ENCODE measurements around the gene MTX3.

MTX3 gene

DNA sequence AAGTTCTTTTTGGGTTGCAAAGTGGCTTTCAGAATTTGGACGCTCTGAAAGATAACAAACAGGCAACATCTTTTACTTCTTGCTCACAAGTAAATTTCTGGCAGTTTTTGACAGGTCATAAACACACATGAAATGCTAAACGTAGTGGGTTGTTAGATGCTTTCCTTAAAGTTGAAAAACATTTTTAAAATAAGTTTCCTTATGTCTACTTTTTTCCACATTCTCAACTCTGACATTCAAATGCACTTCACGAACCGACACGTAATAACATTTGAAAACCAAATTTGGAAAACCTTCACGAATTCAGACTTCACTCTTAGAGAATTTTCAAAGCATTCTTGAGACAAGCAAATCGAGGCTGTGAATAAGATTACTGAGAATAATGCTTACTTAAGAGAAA lies 26.9 kb downstream of the MTX3 start:
- Histone ChIP-seq H3K4me1 (ENCODE audit: control insufficient read depth, insufficient read depth, low read length) (no peaks in the 10 kb centered on the region), H3K9me3 (ENCODE audit: control insufficient read depth, insufficient read depth, low read depth, low read length) (no peaks in the 10 kb centered on the region), H3K36me3 (ENCODE audit: control insufficient read depth in 2 of 2, insufficient read depth in 1 of 2, low read length in 2 of 2) (no peaks in the 10 kb centered on the region), H3K4me3 (ENCODE audit: low read depth, low read length) (no peak overlapping the region), H3K27ac (ENCODE audit: extremely low read depth, low read depth, low read length) (no peak overlapping the region)
- CTCF ChIA-PET, result no interaction called here
- no peak for TF ChIP-seq OSR2 (tag by site-specific recombination; IDR thresholded peaks at IDR 0.05)
- TF ChIP-seq, protein P1, sequence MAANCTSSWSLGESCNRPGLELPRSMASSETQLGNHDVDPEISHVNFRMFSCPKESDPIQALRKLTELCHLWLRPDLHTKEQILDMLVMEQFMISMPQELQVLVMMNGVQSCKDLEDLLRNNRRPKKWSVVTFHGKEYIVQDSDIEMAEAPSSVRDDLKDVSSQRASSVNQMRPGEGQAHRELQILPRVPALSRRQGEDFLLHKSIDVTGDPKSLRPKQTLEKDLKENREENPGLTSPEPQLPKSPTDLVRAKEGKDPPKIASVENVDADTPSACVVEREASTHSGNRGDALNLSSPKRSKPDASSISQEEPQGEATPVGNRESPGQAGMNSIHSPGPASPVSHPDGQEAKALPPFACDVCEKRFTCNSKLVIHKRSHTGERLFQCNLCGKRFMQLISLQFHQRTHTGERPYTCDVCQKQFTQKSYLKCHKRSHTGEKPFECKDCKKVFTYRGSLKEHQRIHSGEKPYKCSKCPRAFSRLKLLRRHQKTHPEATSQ (tag by site-specific recombination; IDR thresholded peaks at IDR 0.05), result no peak
- TF ChIP-seq ZNF19 (tag by site-specific recombination; IDR thresholded peaks at IDR 0.05; ENCODE audit: low read depth), result no peak
- TF ChIP-seq ZFP41 (tag by site-specific recombination; IDR thresholded peaks at IDR 0.05; ENCODE audit: borderline replicate concordance), result no peak
- POLR2A ChIA-PET, result no interaction called here

DNA sequence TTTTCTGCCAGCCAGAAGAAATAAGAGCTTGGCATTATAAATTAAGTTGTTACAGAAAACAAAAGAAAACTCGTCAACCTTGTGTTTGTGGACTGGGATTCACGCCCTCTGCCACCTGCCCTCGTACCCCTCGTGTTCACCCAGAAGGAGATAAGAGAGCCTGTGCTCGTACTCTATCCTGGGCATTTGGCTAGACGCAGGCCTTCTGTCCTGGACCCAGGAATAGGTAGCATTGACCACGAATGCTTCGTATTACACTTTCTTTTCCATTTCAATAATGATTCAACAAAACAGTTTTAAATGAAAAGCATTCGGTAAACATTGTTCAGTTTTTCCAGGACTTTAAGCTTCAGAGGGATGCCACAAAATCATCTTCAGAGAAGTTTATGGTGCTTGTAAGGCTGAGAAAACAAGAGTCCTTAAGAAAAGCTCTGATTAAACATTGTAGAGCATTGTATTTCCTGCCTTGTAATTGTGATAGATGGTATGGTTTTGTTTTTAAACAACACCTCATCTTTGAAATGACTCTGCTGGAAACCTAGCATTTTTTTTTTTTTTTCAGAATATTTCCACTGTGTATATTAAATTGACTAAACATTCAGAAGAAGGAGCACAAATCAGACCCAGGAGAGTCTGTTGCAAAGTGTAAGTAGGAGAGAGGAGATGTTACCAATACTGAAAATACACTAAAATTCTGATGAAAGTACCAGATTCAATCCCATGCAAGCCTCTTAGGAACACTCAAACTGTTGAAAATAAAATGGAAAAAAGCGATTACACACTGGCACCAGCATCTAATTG lies 27.6 kb downstream of the MTX3 start:
- no peaks in the 10 kb centered on the region for H3K4me1 ChIP-seq (ENCODE audit: control insufficient read depth, insufficient read depth, low read length)
- ChIA-PET POLR2A (no interaction called here), CTCF (no interaction called here)
- H3K36me3 ChIP-seq (ENCODE audit: control insufficient read depth in 2 of 2, insufficient read depth in 1 of 2, low read length in 2 of 2), result no peaks in the 10 kb centered on the region
- H3K9me3 ChIP-seq (ENCODE audit: control insufficient read depth, insufficient read depth, low read depth, low read length), result no peaks in the 10 kb centered on the region
- no peak overlapping the region for H3K4me3 ChIP-seq (ENCODE audit: low read depth, low read length)
- TF ChIP-seq, protein P2, sequence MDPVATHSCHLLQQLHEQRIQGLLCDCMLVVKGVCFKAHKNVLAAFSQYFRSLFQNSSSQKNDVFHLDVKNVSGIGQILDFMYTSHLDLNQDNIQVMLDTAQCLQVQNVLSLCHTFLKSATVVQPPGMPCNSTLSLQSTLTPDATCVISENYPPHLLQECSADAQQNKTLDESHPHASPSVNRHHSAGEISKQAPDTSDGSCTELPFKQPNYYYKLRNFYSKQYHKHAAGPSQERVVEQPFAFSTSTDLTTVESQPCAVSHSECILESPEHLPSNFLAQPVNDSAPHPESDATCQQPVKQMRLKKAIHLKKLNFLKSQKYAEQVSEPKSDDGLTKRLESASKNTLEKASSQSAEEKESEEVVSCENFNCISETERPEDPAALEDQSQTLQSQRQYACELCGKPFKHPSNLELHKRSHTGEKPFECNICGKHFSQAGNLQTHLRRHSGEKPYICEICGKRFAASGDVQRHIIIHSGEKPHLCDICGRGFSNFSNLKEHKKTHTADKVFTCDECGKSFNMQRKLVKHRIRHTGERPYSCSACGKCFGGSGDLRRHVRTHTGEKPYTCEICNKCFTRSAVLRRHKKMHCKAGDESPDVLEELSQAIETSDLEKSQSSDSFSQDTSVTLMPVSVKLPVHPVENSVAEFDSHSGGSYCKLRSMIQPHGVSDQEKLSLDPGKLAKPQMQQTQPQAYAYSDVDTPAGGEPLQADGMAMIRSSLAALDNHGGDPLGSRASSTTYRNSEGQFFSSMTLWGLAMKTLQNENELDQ (tag by site-specific recombination; IDR thresholded peaks at IDR 0.05; ENCODE audit: low read depth), result no peak
- TF ChIP-seq ZNF140 (tag by site-specific recombination; IDR thresholded peaks at IDR 0.05) (no peak), BCL11B (tag by site-specific recombination; IDR thresholded peaks at IDR 0.05; ENCODE audit: low read depth) (no peak), ZNF626 (tag by site-specific recombination; IDR thresholded peaks at IDR 0.05) (no peak), ZNF521 (tag by site-specific recombination; IDR thresholded peaks at IDR 0.05) (no peak), ZBTB20 (tag by site-specific recombination; IDR thresholded peaks at IDR 0.05) (no peak), SP2 (tag by site-specific recombination; IDR thresholded peaks at IDR 0.05) (no peak), ZIC2 (tag by site-specific recombination; IDR thresholded peaks at IDR 0.05) (no peak), FEZF1 (tag by site-specific recombination; IDR thresholded peaks at IDR 0.05) (no peak)
- TF ChIP-seq, protein P1 (tag by site-specific recombination; IDR thresholded peaks at IDR 0.05), result no peak
- TF ChIP-seq, protein P3, sequence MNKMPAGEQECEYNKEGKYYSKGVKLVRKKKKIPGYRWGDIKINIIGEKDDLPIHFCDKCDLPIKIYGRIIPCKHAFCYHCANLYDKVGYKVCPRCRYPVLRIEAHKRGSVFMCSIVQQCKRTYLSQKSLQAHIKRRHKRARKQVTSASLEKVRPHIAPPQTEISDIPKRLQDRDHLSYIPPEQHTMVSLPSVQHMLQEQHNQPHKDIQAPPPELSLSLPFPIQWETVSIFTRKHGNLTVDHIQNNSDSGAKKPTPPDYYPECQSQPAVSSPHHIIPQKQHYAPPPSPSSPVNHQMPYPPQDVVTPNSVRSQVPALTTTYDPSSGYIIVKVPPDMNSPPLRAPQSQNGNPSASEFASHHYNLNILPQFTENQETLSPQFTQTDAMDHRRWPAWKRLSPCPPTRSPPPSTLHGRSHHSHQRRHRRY (tag by site-specific recombination; IDR thresholded peaks at IDR 0.05), result no peak
- TF ChIP-seq, protein P4, sequence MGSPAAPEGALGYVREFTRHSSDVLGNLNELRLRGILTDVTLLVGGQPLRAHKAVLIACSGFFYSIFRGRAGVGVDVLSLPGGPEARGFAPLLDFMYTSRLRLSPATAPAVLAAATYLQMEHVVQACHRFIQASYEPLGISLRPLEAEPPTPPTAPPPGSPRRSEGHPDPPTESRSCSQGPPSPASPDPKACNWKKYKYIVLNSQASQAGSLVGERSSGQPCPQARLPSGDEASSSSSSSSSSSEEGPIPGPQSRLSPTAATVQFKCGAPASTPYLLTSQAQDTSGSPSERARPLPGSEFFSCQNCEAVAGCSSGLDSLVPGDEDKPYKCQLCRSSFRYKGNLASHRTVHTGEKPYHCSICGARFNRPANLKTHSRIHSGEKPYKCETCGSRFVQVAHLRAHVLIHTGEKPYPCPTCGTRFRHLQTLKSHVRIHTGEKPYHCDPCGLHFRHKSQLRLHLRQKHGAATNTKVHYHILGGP (tag by site-specific recombination; IDR thresholded peaks at IDR 0.05), result no peak
- TF ChIP-seq, protein P5, sequence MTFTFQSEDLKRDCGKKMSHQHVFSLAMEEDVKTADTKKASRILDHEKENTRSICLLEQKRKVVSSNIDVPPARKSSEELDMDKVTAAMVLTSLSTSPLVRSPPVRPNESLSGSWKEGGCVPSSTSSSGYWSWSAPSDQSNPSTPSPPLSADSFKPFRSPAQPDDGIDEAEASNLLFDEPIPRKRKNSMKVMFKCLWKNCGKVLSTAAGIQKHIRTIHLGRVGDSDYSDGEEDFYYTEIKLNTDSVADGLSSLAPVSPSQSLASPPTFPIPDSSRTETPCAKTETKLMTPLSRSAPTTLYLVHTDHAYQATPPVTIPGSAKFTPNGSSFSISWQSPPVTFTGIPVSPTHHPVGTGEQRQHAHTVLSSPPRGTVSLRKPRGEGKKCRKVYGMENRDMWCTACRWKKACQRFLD (tag by site-specific recombination; IDR thresholded peaks at IDR 0.05), result no peak
- no peak overlapping the region for H3K27ac ChIP-seq (ENCODE audit: extremely low read depth, low read depth, low read length)
